Neural progenitor cell (in vitro differentiated cells): Measurements from ENCODE around the gene NLRP9. TPM values are rescaled to one million over a fixed set of nuclear protein-coding genes. Genes with fewer than 3 reads are reported as not detected.

Experiments used
- DNase-seq: peaks from one replicate; pipeline ENCODE4 v3.0.0-alpha.2; 2016; ENCODE audit warnings: low spot score
- H2AFZ ChIP-seq: fragments of 200-600 bp; sonication (generic); replicated peaks from 2 replicates; pipeline ENCODE4 v1.6.1; 2016; ENCODE audit warnings: antibody characterized with exemption
- H3F3A ChIP-seq: fragments of 200-600 bp; sonication (generic); 2 replicates; pipeline ENCODE4 v1.6.1; 2016; ENCODE audit warnings: antibody characterized with exemption, low read depth
- H3K27ac ChIP-seq: fragments of 200-600 bp; sonication (generic); 2 replicates; pipeline ENCODE4 v1.5.1; 2016; ENCODE audit warnings: mild to moderate bottlenecking
- H3K27me3 ChIP-seq: fragments of 200-600 bp; sonication (generic); 2 replicates; pipeline ENCODE4 v1.6.1; 2016; ENCODE audit warnings: mild to moderate bottlenecking, moderate library complexity
- H3K36me3 ChIP-seq: fragments of 200-600 bp; sonication (generic); 2 replicates; pipeline ENCODE4 v1.5.1; 2016
- H3K4me1 ChIP-seq: fragments of 200-600 bp; sonication (generic); 2 replicates; pipeline ENCODE4 v1.6.1; 2016; ENCODE audit warnings: mixed run types
- H3K4me2 ChIP-seq: fragments of 200-600 bp; sonication (generic); 2 replicates; pipeline ENCODE4 v1.6.1; 2016
- H3K4me3 ChIP-seq: fragments of 200-600 bp; sonication (generic); 2 replicates; pipeline ENCODE4 v1.5.1; 2016
- H3K79me2 ChIP-seq: fragments of 200-600 bp; sonication (generic); 2 replicates; pipeline ENCODE4 v1.6.1; 2016; ENCODE audit warnings: low read depth
- H3K9ac ChIP-seq: fragments of 200-600 bp; sonication (generic); 2 replicates; pipeline ENCODE4 v1.6.1; 2016
- H3K9me3 ChIP-seq: fragments of 200-600 bp; sonication (generic); 2 replicates; pipeline ENCODE4 v1.5.1; 2016; ENCODE audit warnings: low read depth
- H4K20me1 ChIP-seq: fragments of 200-600 bp; sonication (generic); 2 replicates; pipeline ENCODE4 v1.6.1; 2016; ENCODE audit warnings: low read depth
- H3K27ac Mint-ChIP-seq: 3 replicates; pipeline ENCODE4 v1.8.0; 2021; ENCODE audit warnings: mixed read lengths
- H3K27me3 Mint-ChIP-seq: 2 replicates; pipeline ENCODE4 v1.8.0; 2022; ENCODE audit warnings: low read depth, mild to moderate bottlenecking, inconsistent platforms, moderate library complexity, mixed read lengths; ENCODE audit not compliant: insufficient read depth
- H3K36me3 Mint-ChIP-seq: 3 replicates; pipeline ENCODE4 v1.8.0; 2021; ENCODE audit warnings: mixed read lengths
- H3K4me1 Mint-ChIP-seq: 3 replicates; pipeline ENCODE4 v1.8.0; 2021; ENCODE audit warnings: mixed read lengths
- H3K4me3 Mint-ChIP-seq: 3 replicates; pipeline ENCODE4 v1.8.0; 2021; ENCODE audit warnings: mild to moderate bottlenecking, moderate library complexity, mixed read lengths
- H3K9me3 Mint-ChIP-seq: 3 replicates; pipeline ENCODE4 v1.8.0; 2020; ENCODE audit warnings: mixed read lengths
- CTCF ChIP-seq: fragments of 200-600 bp; sonication (generic); IDR thresholded peaks from 2 replicates; pipeline ENCODE4 v1.5.1; 2017; ENCODE audit warnings: antibody characterized with exemption, mild to moderate bottlenecking
- EZH2 ChIP-seq: fragments of 200-600 bp; sonication (generic); IDR thresholded peaks from 2 replicates; pipeline ENCODE4 v1.6.1; 2017; ENCODE audit warnings: antibody characterized with exemption, mild to moderate bottlenecking, moderate library complexity
- EZH2phosphoT487 ChIP-seq: fragments of 200-600 bp; sonication (generic); IDR thresholded peaks from 2 replicates; pipeline ENCODE4 v1.6.1; 2017; ENCODE audit warnings: antibody characterized with exemption
- total RNA-seq: library from RNA; depleted of rRNA; stranded (reverse); fragments of >200 nt; gene quantifications from 2 replicates; pipeline ENCODE4 v1.2.3, GENCODE V29; 2015; ENCODE audit warnings: low replicate concordance

NLRP9 gene
- total RNA-seq, 1 donor from 2014 or later, result not detected

GRCh38 chr19:55698256-55698655 lies 39.9 kb downstream of the NLRP9 start:
- Histone ChIP-seq H3K9ac (no peak overlapping the region), H3K4me2 (no peak overlapping the region), H3K9me3 (no peaks in the 10 kb centered on the region), H3F3A (no peaks in the 10 kb centered on the region), H4K20me1 (no peaks in the 10 kb centered on the region), H3K79me2 (no peaks in the 10 kb centered on the region), H3K36me3 (no peaks in the 10 kb centered on the region), H3K4me3 (no peak overlapping the region), H3K27ac (no peak overlapping the region), H3K27me3 (no peaks in the 10 kb centered on the region), H3K4me1 (no peaks in the 10 kb centered on the region), H2AFZ (no peak overlapping the region)
- Mint-ChIP-seq H3K27me3 (peaks cover 8% of the 10 kb centered on the region), H3K4me3 (no peak overlapping the region), H3K9me3 (peaks cover 8% of the 10 kb centered on the region), H3K4me1 (no peaks in the 10 kb centered on the region), H3K27ac (no peak overlapping the region), H3K36me3 (peaks cover 23% of the 10 kb centered on the region)
- no peak for DNase-seq
- TF ChIP-seq EZH2phosphoT487 (no peak), CTCF (no peak), EZH2 (no peak)

- Histone ChIP-seq H3K79me2 (no peaks in the 10 kb centered on the region), H3K9me3 (no peaks in the 10 kb centered on the region), H3K4me3 (no peak overlapping the region), H3F3A (no peaks in the 10 kb centered on the region), H3K27ac (no peak overlapping the region), H3K9ac (no peak overlapping the region), H3K4me1 (no peaks in the 10 kb centered on the region), H4K20me1 (no peaks in the 10 kb centered on the region), H3K27me3 (no peaks in the 10 kb centered on the region), H2AFZ (no peak overlapping the region), H3K36me3 (no peaks in the 10 kb centered on the region), H3K4me2 (no peak overlapping the region)
- Mint-ChIP-seq H3K9me3 (peaks cover 8% of the 10 kb centered on the region), H3K4me3 (no peak overlapping the region), H3K27me3 (peaks cover 8% of the 10 kb centered on the region), H3K36me3 (peaks cover 23% of the 10 kb centered on the region), H3K27ac (no peak overlapping the region), H3K4me1 (no peaks in the 10 kb centered on the region)
- TF ChIP-seq EZH2, result no peak
- TF ChIP-seq EZH2phosphoT487, result no peak
- no peak for TF ChIP-seq CTCF
- no peak for DNase-seq
Observed at GRCh38 chr19:55697698-55698097, 40.5 kb downstream of the NLRP9 start.

GRCh38 chr19:55697069-55697440 lies 41.1 kb downstream of the NLRP9 start:
- Mint-ChIP-seq H3K27ac (no peak overlapping the region), H3K4me3 (no peak overlapping the region), H3K9me3 (peaks cover 5% of the 10 kb centered on the region), H3K4me1 (no peaks in the 10 kb centered on the region), H3K36me3 (peaks cover 23% of the 10 kb centered on the region), H3K27me3 (peaks cover 8% of the 10 kb centered on the region)
- Histone ChIP-seq H2AFZ (no peak overlapping the region), H3K9me3 (no peaks in the 10 kb centered on the region), H3K36me3 (no peaks in the 10 kb centered on the region), H3K4me1 (no peaks in the 10 kb centered on the region), H3F3A (no peaks in the 10 kb centered on the region), H4K20me1 (no peaks in the 10 kb centered on the region), H3K4me3 (no peak overlapping the region), H3K9ac (no peak overlapping the region), H3K4me2 (no peak overlapping the region), H3K27ac (no peak overlapping the region), H3K27me3 (no peaks in the 10 kb centered on the region), H3K79me2 (no peaks in the 10 kb centered on the region)
- no peak for TF ChIP-seq CTCF
- no peak for TF ChIP-seq EZH2phosphoT487
- no peak for TF ChIP-seq EZH2
- no peak for DNase-seq
